Uterus (tissue), 2 donors: ENCODE measurements around the gene E4F1.

Source experiments
- POLR2A ChIP-seq, 2 donors: fragments of 450-650 bp; IDR thresholded peaks; one replicate each; pipeline ENCODE4 v1.6.1; 2016; ENCODE audit warnings: antibody characterized with exemption in 2 of 2, mild to moderate bottlenecking in 1 of 2, moderate library complexity in 1 of 2
- TF ChIP-seq, protein P1 (sequence below), 4 experiments: fragments of 200-600 bp in 2 of 4; fragments of 450-650 bp in 2 of 4; sonication (generic) in 2 of 4; IDR thresholded peaks; one replicate each; pipeline ENCODE4 v1.5.1; 2016 to 2019; ENCODE audit warnings: antibody characterized with exemption in 4 of 4, mild to moderate bottlenecking in 2 of 4, moderate library complexity in 1 of 4

DNA sequence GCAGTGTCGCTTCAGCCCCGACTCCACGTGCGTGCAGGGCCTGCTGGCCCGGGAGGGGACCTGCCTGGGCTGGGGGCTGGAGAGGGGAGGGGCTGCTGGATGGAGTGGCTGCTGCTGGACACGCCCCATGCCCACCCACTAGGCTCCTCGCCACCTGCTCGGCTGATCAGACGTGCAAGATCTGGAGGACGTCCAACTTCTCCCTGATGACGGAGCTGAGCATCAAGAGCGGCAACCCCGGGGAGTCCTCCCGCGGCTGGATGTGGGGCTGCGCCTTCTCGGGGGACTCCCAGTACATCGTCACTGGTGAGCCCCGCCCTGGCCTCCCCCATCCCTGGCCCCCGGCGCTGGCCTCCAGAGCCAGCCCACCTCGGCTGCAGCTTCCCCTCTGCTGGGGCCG lies 15.1 kb upstream of the E4F1 start:
- TF ChIP-seq, protein P1, sequence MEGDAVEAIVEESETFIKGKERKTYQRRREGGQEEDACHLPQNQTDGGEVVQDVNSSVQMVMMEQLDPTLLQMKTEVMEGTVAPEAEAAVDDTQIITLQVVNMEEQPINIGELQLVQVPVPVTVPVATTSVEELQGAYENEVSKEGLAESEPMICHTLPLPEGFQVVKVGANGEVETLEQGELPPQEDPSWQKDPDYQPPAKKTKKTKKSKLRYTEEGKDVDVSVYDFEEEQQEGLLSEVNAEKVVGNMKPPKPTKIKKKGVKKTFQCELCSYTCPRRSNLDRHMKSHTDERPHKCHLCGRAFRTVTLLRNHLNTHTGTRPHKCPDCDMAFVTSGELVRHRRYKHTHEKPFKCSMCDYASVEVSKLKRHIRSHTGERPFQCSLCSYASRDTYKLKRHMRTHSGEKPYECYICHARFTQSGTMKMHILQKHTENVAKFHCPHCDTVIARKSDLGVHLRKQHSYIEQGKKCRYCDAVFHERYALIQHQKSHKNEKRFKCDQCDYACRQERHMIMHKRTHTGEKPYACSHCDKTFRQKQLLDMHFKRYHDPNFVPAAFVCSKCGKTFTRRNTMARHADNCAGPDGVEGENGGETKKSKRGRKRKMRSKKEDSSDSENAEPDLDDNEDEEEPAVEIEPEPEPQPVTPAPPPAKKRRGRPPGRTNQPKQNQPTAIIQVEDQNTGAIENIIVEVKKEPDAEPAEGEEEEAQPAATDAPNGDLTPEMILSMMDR (IDR thresholded peaks at IDR 0.05): no peak
- no peak for TF ChIP-seq POLR2A (IDR thresholded peaks at IDR 0.05)
